HG02678 (cell line): Measurements from ENCODE around the gene JAKMIP1.

Source experiments
- ATAC-seq: cut with Tn5 transposase; IDR thresholded peaks from one replicate; pipeline ENCODE4 v1.9.1; 2021; ENCODE audit warnings: mild to moderate bottlenecking, moderate library complexity; ENCODE audit not compliant: unreplicated experiment

JAKMIP1 gene

DNA sequence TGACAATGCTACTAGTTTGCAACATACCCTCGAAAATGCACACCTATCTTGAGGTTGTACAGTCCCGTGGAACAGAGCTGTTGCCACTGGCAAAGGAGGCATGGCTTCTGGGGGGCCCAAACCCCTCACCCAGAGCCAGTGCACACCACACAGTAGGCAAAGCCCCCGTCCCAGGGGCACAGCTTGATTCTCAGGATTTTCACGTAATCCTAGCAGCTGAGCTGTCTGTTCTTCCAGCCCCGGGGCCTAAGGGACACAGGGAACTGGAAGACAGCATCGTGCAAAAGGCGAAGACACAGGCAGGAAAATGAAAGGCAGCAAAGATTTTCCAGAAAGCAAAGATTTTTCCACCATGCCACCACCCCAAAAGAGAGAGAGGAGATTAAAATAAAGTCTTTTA is 77.2 kb downstream of the JAKMIP1 start:
- no peak for ATAC-seq

DNA sequence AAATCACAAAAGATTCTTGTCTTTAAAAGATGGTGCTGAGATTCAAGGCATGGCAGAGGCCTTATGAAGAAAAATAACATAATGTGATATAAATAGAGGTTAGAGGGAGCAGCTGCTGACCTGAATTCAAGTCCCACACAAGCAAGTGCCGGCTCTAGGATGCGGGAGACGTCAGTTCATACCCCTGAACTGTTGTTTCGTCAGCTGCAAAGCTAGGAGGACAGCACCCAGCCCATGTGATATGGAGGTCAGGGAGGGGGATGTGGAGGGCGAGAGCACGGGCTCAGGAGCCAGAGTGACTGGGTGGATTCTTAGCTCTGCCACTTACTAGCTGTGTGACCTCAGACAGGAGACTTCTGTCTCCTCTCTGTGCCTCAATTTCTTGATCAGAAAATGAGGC is 77.9 kb downstream of the JAKMIP1 start:
- no peak for ATAC-seq

DNA sequence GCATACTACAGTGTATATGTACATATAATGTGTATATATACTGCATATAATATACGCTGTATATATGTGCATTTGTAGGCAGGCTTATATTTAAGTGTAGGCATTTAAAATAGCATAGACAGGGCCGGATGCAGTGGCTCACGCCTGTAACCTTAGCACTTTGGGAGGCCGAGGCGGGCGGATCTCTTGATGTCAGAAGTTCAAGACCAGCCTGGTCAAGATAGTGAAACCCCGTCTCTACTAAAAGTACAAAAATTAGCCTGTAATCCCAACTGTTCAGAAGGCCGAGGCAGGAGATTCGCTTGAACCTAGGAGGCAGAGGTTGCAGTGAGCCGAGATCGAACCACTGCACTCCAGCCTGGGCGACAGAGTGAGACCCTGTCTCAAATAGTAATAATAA is 78.4 kb downstream of the JAKMIP1 start:
- no peak for ATAC-seq

DNA sequence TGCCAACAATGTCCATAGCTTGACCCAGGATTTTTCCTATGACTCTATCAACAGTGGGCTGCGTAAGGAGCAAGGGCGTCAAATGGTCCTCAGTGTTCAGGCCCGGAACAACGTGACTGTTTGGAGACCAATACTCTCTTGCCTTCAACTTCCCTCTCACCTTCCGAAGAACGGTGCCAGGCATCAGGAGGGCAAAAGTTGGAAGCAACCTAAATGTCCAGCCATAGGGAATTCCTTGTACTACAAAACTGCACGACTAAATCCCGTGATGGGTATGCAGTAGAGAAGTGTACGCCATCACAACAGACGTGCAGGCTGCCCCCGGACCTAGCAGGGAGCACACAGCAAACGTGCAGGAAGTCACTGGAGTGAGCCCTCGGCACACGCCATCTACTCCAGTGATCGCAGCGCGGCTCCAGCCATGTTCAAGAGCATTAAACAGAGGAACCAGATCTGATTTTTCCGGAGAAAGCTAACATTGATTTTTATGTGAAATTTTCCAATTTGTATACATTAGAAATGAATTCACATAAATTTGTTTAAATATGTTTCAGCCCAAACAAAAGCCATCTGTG is 79.0 kb downstream of the JAKMIP1 start:
- ATAC-seq: no peak

DNA sequence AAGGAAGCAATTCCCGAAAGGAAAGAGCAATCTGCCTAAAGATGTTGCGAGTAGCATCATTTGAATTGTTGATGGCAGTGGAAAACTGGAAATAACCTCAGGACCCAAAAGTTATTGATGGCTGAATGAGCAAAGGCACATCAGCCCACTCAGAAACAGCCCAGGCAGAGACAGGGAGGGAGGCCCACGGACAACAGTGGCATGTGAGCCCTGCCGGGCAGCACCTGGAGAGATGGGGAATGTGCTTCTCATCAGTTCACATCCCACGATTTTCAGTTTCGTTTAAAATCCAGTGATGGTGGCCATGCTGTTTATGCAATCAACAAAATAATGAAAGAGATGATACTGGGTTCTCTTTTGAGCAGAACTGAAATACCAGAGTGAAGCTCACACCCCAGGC is 80.0 kb downstream of the JAKMIP1 start:
- no peak for ATAC-seq

DNA sequence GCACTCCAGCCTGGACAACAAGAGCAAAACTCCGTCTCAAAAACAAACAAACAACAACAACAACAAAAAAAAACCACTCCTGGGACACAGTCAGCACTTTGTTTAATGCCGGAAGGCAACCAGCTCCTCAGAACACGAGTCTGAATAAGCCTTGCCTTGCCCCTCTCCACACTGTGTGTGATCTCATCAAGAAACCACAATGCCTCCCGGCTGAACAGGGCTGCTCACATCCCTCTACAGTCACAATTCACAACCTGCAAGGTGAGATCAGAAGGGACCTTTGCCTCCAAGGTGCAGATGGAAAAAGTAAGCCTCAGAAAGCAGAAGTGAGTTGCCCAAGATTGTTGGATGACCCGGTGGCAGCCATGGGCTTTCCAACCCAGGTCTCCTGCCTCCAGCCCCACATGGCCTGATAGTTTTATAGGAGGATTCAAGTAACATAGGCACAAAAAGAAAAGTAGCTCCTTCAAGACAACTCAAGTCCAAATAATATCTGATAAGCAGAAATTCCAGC is 80.8 kb downstream of the JAKMIP1 start:
- ATAC-seq: no peak

DNA sequence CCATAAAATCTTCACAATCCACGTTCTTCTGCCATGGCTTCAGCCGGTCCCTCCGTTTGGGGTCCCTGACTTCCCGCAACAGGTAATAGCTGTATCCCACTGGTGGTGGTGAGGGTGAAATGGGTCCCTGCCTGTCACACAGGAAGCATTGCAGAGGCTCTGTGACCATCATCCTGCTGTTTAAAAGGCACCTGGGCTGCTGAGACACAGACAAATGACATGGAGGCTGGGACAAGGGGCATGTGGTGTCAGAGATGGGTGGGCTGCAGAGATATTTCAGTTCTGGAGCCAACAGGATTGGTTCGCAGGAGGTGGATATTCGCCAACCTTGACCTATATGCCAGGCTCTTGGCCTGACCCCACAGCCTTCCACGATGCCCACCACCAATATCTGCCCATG is 82.1 kb downstream of the JAKMIP1 start:
- ATAC-seq: no peak

DNA sequence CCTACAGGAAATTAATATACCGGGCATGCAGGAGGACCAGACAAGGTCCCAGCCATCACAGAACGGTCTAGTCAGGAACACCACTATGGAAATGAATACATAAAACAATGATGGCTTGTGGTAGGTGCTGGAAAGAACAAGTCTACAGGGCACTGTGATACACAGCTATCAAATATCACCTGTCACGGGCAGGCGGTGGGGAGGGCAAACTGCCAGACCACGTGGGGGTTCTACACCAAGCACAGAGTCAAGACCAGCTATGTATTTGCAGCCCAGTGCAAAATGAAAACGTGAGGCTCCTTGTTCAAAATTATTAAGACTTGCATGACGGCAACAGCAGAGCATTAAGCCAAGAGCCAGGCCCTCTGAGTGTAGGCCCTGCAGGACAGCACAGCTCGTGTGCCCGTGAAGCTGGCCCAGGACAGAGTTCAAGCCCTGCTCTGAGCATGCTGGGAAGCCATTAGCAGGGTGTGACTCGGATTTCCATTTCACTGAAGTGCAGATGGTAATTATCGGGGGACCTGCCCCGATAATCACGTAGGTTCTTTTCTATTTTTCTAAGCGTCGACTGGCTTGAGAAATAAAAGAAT is 83.6 kb downstream of the JAKMIP1 start:
- no peak for ATAC-seq

DNA sequence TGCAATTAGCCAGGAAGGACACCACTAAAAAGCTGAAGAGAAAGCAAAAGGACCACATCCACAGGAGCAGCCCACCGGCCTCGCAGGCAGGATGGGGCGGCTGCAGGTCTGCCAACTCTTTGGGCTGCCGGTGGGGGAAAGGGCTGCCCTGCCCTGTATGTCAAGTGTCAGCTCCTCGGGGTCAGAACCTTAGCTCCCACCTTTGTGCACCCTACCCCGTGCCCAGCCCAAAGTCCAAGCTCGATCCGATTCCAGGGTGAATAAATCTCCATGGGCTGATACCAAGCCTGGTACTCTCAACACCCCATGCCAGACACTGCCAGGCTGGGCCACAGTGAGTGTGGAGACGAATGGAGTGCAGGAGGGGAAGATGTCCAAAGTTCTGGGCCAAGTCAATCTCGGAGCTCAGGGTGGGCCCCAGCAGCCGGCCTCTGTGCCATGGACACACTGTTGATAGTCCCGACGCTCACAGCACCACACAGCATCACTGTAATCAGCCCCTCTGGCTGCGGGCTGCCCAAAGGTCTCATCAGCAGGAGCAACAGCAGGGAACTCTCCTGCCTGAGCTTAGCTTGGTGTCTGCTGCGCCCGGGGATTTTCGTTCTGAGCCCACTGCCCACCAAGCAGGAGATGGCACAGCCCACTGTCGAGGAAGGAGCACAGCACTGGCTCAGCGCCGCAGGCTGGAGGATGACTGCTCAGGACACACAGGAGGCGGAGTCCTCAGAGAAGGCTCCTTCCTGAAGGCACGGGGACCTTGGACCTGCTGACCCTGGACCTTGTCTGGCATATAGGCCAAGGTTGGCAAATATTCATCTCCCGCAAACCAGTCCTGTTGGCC is 84.4 kb downstream of the JAKMIP1 start:
- no peak for ATAC-seq

DNA sequence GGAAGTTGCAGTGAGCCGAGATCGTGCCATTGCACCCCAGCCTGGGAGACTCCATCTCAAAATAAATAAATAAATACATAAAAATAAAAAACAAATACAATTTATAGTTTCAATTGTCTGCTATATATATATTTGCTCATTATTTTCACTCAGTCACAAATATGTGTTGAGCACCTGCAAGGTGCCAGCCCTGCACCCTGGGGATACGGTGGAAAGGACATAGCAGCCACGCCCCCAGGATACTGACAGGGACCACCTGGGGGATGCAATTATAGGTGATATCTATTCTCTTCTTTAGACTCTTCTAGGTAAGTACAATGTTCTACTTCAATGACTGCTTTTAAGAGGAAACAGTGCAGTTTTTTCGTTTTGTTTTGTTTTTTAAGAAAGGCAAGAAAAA is 85.0 kb downstream of the JAKMIP1 start:
- no peak for ATAC-seq

DNA sequence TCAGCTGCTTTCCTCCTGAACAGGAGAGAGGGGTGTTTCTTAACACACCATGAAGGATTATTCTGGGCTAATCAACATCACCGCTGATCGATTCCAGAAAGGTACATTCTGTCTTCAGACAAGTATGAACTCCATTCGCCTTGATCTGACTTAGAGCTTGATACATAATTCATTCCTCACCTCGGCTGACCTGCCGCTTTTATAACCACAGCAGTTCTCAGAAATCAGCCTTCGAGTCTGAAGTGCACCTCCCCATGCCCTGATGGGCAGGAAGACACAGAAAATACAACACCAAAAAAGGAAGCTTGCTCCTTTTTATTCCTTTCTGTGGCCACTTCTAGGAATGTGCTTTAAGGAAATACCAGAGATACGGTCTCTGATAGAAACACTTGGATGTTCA is 85.7 kb downstream of the JAKMIP1 start:
- ATAC-seq: no peak

DNA sequence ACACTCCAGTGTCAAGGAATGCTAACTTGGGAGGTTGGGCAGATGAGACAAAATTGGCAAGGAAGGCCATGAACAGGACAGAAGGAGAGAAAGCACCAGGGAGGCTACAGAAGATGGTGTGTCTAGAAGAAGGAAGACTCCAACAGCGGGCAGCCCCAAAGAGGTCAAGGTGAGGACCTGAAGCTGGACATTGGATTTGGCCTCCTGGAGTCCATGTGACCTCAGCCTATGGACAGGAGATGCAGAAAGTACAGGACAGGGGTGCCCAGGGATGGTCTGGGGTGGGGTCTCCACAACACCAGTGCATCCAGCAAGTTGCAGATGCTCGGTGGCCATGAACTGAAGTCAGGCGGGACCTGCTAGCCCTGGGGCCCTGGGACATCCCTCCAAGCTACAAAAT is 86.2 kb downstream of the JAKMIP1 start:
- no peak for ATAC-seq

DNA sequence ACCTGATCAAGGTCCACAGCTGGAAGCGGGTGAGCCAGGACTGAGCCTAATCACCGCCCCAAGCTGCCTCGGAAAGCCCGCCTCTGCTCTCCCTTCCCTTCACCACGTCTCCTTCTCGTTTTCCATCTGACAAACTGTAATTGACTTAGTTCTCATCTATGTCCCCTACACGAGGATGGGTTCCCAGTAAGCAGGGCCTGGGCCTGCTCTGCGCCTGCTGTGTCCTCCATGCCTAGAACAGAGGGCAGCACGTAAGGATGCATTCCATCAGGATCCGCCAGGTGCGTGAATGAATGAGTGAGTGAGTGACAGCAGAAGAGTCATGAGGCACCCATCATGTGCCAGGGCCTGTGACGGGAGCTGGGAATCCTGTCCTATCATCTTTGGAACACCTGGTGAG is 86.7 kb downstream of the JAKMIP1 start:
- ATAC-seq: no peak

DNA sequence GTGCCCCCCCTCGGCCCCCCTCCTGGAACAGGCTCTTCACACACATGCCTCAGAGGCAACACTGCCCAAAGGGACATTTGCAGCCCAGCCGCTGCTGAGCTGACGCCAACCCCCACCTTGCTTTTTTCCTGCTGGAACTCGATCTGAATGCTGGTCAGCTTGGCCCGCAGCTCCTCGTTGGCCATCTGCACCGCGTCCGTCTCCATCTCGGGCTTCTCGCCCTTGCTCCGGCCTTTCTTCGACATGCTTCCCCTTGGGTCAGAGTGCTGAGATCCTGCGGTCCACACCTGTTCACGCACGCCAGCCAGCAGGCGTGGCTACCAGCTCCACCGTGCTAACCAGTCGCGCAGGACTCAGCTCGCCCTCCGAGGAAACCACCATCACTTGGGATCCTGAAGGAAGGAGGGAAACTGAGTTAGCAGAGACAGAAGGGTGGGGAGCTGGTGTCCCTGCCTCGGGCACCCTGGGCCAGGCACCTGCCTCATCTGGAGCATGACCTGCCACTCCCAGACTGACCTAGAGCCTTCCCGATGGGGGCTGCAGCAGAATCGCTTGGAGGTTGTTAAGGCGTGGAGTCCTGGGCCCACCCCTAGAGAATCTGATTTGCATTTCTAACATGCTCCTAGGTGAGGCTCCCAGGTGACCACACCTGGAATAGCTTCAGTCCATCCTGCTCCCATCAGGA is 87.6 kb downstream of the JAKMIP1 start:
- no peak for ATAC-seq

DNA sequence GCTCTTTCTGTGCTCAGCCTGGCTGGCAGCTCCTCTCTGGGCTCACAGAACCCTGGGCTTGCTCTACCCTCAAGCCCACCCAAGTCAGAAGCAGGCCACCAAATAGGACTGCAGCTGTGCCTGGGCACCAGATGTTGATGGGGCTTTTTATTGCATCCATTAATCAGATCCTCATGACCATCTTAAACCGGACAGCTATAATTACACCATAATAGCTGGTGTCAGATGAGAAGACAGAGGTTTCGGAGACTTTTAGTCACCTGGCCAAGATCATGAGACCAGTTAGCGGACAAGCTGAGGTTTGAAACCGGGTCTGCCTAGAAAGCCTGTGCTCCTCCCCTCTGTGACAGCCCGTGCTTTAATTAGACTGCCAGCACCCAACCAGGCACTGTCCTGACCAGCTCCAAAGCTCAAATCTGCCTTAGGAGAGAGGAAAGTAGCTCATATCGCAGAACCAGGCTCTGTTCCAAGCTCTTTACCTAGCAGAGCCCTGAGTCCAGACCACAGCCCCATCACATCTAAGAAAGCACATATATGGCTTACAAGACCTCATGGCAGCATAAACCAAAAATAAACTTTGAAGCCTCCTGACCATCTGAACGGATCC is 88.9 kb downstream of the JAKMIP1 start:
- ATAC-seq: no peak

DNA sequence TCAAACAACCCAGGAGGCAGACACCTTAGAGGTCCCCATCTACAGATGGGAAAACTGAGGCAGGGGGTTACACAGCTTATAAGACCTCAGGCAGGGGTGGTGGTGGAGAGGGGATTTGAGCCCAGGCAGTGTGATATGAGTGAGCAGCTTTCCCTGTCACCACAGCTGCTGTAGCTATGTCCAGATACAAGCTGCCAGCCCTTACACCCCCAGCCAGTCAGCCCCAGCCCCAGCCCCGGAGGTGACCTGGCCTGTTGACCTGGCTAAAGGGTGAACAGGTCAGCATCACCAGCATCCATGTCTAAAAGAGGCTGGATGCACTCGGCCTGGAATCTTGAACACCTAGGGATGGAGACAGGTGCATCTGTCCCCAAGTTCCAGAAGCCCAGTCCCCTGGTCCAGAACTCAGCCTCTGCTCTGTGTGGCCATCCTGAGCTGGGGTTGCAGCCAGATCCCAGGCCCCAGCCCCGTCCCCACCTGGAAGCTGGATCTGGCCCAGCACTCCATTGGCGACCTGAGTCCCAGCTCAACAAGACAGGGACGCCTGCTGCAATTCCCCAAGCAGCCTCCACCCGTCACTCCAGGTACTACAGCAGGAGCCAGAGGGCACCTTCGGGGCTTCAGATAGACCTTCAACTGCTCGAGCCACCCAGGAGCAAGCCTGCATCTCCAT is 89.5 kb downstream of the JAKMIP1 start:
- no peak for ATAC-seq

DNA sequence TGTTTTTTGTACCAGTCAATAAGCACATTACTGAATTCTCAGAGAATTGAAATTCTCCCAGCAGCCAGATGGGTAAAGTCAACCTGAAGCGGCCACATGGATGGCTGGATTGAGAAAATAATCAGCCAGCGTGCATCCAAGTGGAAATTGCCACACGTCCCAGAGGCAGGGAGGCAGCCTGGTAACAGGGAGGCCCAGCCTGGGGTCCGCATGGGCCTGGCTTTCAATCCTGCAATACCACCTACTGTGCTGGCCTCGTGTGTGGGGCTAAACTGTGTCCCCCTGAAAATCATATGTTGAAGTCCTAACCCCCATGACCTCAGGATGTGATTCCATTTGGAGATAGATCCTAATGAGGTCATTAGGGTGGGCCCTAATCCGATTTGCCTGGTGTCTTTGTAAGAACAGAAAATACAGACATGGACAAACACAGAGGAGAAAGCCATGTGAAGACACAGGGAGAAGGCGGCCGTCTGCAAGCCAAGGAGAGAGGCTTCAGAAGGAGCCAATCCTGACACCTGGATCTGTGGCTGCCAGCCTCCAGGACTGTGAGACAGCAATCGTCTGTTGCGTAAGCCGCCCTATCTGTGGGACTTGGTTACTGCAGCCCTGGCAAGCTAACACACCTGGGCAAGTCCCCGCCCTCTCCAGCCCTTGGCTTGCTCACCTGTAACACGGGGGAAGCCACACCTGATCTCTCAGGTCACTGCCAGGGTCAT is 90.3 kb downstream of the JAKMIP1 start:
- ATAC-seq: no peak

DNA sequence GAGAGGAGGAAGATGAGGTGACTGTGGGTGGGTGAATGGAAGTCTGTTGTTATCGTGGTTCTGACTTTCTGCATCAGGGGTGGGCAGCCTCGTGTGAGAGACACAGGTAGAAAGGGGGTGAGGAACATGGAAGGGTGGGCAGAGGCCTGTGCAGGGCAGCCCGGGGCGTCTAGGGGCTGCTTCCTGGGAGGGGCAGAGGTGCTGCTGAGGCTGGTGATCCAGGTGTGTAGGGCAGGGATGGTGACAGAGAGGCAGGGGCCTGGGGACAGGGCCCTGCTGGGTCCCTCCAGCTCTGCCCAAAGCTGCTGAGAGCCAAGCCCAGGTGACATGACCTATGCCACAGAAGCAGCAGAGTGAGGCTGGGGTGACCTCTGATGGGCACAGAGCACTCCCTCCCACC is 92.5 kb downstream of the JAKMIP1 start:
- no peak for ATAC-seq

DNA sequence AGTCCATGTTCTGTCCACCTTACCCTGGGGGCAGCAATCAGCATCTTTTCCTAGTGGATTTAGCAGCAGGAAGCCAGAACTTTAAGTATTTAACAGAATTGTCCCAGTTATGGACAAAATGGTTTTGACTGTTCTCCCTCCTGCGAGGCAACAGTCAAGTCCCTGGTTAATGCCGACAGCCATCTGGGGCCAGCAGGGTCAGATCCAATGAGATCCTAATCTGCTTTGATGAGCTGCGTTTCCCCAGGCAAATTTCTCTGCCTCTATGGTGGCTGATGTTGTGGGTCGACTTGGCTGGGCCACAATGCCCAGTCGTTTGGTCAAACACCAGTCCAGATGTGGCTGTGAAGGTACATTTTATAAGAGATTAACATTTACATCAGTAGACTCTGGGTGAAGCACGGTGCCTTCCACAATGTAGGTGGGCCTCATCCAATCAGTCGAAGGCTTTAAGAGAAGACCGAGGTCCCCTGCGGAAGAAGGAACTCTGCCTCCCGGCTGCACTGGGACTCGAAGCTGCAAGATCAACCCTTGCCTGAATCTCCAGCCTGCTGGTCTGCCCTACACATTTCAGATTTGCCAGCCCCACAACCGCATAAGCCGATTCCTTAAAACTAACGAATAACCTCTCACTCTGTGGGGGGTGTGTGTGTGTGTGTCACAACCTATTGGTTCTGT is 93.1 kb downstream of the JAKMIP1 start:
- no peak for ATAC-seq
